ENCODE results near the gene FUT9.

Gene FUT9

GRCh38 chr6:96074006-96074405 is 58.2 kb downstream of the FUT9 start:
- no peak for DNase-seq

GRCh38 chr6:96075826-96076225 is 60.1 kb downstream of the FUT9 start:
- no peak for DNase-seq

GRCh38 chr6:96086745-96087144 is 71.0 kb downstream of the FUT9 start:
- no peak for DNase-seq

GRCh38 chr6:96089173-96089572 is 73.4 kb downstream of the FUT9 start:
- DNase-seq, result no peak

DNA sequence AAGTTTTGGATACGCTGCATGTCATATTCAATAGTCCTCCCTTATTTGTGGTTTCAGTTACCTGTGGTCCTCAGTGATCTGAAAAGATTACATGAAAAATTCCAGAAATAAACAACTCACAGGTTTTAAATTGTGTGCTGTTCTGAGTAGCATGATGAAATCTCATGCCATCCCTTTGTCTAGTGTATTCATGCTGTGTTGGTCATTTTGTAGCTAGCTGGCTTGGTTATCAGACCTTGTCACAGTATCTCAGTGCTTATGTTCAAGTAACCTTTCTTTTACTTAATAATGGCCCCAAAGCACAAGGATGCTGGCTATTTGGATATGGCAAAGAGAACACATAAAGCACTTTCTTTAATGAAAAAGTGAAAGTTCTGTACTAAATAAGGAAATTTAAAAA is 78.3 kb downstream of the FUT9 start:
- DNase-seq, result no peak

DNA sequence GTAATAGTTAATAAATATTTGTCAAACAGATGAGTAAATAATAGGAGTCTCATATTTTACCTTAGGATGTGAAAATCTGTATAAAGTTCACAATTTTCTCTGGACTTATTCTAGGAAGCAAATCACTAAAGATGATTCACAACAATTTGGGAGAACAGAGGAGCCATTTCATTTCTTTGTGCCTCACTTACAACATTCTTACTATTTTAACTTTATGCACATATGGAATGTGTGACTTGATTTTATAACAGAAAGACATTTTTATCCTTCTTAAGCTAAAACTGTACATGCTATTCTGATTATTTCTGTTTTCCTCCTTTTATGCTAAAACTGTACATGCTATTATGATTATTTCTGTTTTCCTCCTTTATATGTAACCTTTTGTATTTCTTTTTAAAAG is 83.3 kb downstream of the FUT9 start:
- no peak for DNase-seq

DNA sequence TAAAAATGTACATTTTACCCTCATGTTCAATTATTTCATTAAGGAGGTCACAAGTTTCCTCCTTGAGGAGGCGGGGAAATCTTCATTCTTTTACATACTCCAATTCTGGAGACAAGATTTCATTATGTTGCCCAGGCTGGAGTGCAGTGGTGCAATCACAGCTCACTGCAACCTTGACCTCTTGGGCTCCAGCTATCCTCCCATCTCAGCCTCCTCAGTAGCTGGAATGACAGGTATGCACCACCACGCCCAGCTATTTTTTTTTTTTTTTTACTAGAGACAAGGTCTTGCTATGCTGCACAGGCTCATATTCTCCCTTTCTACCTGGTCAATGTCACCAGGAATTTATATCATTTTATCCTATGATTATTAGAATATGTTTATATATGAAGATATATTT is 85.8 kb downstream of the FUT9 start:
- DNase-seq, result no peak

DNA sequence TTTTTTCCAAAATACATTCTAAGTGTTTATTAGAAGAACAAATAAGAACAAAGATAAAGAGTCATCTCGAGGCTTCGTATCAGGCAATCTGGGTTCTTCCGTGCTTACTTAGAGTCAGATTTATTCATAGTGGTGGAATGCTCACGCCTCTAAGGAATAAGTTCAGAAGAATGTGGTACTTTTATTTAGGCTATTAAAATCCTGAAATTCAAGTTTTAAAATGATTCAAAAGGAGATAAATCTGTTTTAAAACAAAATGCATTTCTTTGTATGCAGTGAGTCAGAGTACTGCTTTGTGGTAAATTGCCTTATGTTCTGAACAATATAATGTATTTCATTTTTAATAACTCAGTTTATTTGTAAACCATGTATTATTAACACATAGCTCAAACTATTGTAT is 89.1 kb downstream of the FUT9 start:
- DNase-seq, result no peak

- DNase-seq, result no peak
Observed at GRCh38 chr6:96110878-96111277, 95.1 kb downstream of the FUT9 start.

GRCh38 chr6:96116674-96117073 is 100.9 kb downstream of the FUT9 start:
- DNase-seq, result no peak

GRCh38 chr6:96124778-96125177 is 109.0 kb downstream of the FUT9 start:
- DNase-seq, result no peak

- DNase-seq, result no peak
Observed at GRCh38 chr6:96138406-96138805, 122.6 kb downstream of the FUT9 start.

DNA sequence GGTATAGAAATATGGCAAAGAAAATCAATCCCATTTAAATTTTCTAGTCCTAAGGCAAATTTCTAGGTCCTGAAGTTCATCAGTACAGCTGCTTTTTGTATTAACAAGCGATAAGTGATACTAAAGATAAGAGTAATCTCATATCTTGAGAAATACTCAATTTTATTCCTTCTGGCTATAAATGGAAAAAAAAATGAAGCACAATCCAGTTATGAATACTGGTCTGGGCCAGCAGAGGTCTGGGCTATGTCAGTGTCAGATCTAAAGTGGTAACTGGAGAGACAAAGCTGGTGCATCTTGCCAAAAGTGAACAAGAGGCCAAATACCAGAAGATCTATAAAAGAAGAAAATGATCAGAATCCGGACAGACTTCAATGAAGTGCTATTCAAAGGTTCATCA is 126.4 kb downstream of the FUT9 start:
- no peak for DNase-seq

DNA sequence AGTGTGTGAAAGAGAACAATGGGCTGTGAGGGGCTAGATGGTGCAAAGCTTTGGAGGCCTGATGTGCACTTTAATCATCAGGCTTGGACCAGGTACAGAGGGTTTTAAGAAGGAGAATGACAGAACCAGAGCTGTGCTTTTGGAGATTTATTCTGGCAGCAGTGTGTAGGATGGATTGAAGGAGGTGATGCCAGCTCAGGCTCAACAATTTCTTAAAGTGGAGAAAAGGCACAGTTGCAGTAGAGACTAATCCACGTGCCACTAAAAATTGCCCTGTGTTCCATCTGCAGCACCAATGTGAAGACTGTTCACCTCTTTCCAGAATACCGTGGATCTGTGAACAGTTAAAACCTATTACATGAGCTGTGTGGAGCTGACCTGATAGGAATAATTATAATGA is 134.7 kb downstream of the FUT9 start:
- no peak for DNase-seq

DNA sequence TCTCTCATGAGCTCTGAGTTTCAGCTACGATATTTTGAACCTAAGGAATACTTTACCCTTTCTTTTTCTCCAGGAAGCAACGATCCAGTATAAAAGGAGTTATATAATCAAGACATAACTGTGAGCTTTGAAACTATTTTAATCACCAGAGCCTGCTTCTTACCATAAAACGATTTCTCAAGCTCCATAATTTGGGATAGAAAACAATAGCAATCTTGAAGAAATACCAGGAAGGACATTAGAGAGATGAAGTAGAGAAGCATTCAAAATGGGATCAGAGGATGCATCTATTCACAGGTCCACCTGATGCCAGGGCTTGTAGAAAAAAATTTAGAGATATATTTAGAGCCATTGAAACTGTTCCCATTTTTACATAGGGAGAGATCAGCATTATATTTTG is 135.9 kb downstream of the FUT9 start:
- no peak for DNase-seq

- no peak for DNase-seq
Observed at GRCh38 chr6:96152114-96152708, 136.4 kb downstream of the FUT9 start.

DNA sequence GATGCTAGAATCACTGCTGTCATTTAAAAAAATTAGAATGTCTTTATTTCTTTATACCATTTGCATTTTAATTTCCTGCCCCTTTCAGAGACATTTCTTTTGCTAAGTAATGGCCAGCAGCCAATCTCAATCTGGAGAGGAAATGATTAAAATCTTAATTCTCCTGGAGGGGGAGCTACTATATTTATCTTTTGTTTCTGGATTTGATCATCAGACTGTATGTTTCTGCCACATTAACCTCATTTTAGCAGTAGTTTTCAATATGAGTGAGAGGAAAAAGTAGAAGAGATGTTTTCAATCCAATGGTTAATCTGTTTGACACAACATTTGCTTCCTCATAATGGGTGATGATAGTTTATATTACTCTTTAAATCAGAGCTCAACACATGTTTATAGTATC is 138.0 kb downstream of the FUT9 start:
- DNase-seq, result peak; percentile 13

DNA sequence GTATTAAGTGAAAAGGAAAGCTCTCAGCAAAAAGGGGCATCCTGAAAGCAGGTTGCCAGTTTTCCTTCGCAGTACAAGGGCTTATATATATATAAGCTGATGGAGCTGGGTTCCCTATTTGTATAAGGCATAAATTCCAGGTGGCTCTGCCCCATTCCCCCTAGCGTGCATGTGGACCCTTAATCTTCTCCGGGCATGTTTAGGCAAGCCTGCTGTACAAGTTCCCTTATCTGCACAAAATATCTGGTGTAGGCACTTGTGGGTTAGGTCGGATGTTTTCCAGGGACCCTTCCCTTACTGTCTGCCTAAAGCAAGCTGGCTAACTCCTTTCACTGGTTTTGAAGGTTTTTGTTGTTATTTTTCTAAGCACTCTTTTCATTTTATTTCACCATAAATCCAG is 140.7 kb downstream of the FUT9 start:
- DNase-seq, result no peak

- no peak for DNase-seq
Observed at GRCh38 chr6:96157018-96157565, 141.3 kb downstream of the FUT9 start.

GRCh38 chr6:96162711-96163120 is 146.9 kb downstream of the FUT9 start:
- no peak for DNase-seq

- DNase-seq, result no peak
Observed at GRCh38 chr6:96164802-96165201, 149.0 kb downstream of the FUT9 start.

DNA sequence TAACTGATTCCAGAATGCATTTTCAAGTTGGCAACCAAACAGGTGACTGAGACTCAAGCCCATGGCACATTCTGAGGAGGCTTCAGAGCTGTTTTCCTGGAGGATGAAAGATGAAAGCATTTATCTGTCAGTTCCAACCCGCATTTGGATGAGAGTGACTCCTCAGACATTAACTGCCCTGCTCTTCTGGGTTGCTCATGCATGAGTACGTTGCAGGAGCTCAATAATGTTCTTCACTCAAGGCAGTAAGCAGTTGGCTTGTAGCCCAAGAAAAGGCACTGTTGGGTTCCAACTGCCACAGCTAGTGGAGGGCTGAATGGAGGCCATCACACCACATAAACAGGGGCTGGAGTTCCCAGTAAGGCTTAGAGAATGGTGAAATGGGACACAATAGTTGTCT is 155.3 kb downstream of the FUT9 start:
- peak; percentile 30 for DNase-seq

DNA sequence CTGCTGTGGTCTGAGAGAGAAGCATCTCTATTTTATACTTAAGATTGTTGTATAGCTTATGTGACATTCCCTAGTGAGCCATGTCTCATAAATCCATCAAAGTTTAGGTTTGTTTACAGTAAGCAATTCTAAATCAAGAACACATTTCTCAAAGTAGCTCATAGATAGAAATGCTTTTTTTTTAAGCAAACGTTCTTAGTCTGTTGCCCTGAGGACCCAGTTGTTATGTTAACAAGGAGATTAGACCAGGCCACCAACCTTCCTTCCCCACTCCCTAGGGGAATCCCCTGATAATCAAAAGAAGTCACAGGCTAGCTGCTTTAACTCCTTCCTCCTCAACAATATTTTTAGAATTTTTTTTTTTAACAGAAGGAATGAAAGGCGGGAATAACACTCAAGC is 169.0 kb downstream of the FUT9 start:
- no peak for DNase-seq

GRCh38 chr6:96186094-96186493 is 170.3 kb downstream of the FUT9 start:
- DNase-seq, result no peak

DNA sequence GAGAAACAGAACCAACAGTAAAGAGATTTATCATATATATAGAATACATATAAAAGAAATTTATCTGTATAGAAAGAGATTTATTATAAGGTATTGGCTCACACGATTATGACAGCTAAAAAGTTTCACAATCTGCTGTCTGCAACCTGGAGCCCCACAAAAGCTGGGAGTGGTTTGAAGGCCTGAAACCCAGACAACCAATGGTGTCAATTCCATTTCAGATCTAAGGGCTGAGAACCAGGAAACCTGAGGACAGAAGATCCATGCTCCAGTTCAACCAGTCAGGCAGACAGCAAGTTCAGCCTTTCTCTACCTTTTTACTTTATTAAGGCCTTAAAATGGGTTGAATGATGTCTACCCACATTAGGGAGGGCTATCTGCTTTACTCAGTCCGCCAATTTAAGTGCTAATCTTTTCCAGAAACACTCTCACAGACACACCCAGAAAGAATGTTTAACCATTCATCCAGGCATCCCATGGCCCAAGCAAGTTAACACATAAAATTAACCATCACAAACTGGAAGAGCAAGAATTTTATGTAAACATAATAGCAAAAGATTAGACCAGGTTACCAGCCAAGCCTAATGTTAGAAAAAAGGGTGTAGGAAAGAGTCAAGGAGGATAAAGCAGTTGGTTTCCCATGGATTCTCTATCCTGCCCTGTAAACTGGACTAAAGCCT is 170.9 kb downstream of the FUT9 start:
- no peak for DNase-seq
